Vagina (tissue), 2 donors: Measurements from ENCODE around the gene ZNF529.

ENCODE experiments used
- POLR2A ChIP-seq, 2 donors: fragments of 450-650 bp; IDR thresholded peaks; one replicate each; pipeline ENCODE4 v1.6.1; 2017; ENCODE audit warnings: antibody characterized with exemption in 2 of 2, mild to moderate bottlenecking in 2 of 2, moderate library complexity in 2 of 2
- POLR2AphosphoS5 ChIP-seq, 2 donors: sonication (generic); formaldehyde crosslinking; IDR thresholded peaks; one replicate each; pipeline ENCODE4 v1.9.0; 2017; ENCODE audit warnings: antibody characterized with exemption in 2 of 2, mild to moderate bottlenecking in 2 of 2, low read depth in 1 of 2; ENCODE audit not compliant: insufficient read depth in 1 of 2
- TF ChIP-seq, protein P1 (sequence below), 3 experiments: fragments of 450-650 bp in 2 of 3; fragments of 200-600 bp in 1 of 3; sonication (generic) in 1 of 3; IDR thresholded peaks; one replicate each; pipeline ENCODE4 v1.5.1; 2017 to 2019; ENCODE audit warnings: antibody characterized with exemption in 3 of 3, mild to moderate bottlenecking in 2 of 3, moderate library complexity in 2 of 3

DNA sequence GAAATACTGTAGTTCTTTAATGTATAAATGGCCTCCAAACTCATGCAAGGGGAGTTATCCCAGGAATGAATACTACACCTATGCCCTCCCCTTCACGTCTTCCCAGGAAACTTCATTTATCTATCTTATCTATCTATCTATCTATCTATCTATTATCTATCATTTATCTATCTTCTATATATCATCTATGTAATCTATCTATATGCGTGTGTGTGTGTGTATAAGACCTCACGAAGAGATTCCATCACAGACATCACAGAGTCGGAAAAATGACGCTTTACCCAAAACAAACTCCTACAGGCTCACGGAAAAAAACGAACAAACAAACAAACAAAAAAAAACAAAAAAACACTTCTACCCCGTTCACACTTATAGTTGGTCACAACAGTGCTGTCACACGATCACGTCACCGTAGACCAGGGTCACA, 486 bp downstream of the ZNF529 start:
- TF ChIP-seq, protein P1, sequence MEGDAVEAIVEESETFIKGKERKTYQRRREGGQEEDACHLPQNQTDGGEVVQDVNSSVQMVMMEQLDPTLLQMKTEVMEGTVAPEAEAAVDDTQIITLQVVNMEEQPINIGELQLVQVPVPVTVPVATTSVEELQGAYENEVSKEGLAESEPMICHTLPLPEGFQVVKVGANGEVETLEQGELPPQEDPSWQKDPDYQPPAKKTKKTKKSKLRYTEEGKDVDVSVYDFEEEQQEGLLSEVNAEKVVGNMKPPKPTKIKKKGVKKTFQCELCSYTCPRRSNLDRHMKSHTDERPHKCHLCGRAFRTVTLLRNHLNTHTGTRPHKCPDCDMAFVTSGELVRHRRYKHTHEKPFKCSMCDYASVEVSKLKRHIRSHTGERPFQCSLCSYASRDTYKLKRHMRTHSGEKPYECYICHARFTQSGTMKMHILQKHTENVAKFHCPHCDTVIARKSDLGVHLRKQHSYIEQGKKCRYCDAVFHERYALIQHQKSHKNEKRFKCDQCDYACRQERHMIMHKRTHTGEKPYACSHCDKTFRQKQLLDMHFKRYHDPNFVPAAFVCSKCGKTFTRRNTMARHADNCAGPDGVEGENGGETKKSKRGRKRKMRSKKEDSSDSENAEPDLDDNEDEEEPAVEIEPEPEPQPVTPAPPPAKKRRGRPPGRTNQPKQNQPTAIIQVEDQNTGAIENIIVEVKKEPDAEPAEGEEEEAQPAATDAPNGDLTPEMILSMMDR (IDR thresholded peaks at IDR 0.05): no peak
- TF ChIP-seq POLR2A (IDR thresholded peaks at IDR 0.05) (no peak), POLR2AphosphoS5 (IDR thresholded peaks at IDR 0.05; ENCODE audit: insufficient read depth in 1 of 2, low read depth in 1 of 2) (no peak)
